Kidney (tissue), 14 donors: ENCODE results near the gene C20orf204. TPM values are rescaled to one million over a fixed set of nuclear protein-coding genes. Genes with fewer than 3 reads are reported as not detected.

Experiments used
- DNase-seq, 5 donors: peaks; one replicate each; pipeline ENCODE4 v3.0.0-alpha.2; 2013 to 2020
- FAIRE-seq: peaks from 2 replicates; lab custom pipeline; 2012; peaks lifted over from hg19 to GRCh38; lab: Jason Lieb, UNC
- H3K27ac ChIP-seq, 2 donors: one replicate each; pipeline ENCODE4 v1.7.0; 2013; ENCODE audit warnings: low read depth in 2 of 2, low read length in 2 of 2, inconsistent platforms in 1 of 2
- H3K27me3 ChIP-seq: one replicate; pipeline ENCODE4 v1.7.1; 2013; ENCODE audit warnings: low read length, inconsistent platforms; ENCODE audit not compliant: control insufficient read depth, insufficient read depth
- H3K36me3 ChIP-seq, 3 donors: one replicate each; pipeline versions ENCODE4 v1.7.0 to v1.7.1; 2013; ENCODE audit warnings: low read length in 3 of 3, control low read depth in 1 of 3, inconsistent platforms in 1 of 3; ENCODE audit not compliant: insufficient read depth in 3 of 3, control insufficient read depth in 2 of 3
- H3K4me1 ChIP-seq, 3 donors: one replicate each; pipeline versions ENCODE4 v1.7.0 to v1.7.1; 2013; ENCODE audit warnings: low read length in 3 of 3, inconsistent platforms in 1 of 3, low read depth in 1 of 3; ENCODE audit not compliant: control insufficient read depth in 2 of 3, insufficient read depth in 2 of 3
- H3K4me3 ChIP-seq, 3 donors: one replicate each; pipeline versions ENCODE4 v1.7.0 to v1.8.1; 2013; ENCODE audit warnings: low read length in 3 of 3, control low read depth in 1 of 3, inconsistent platforms in 1 of 3
- H3K9ac ChIP-seq, 3 donors: one replicate each; pipeline versions ENCODE4 v1.7.0 to v1.7.1; 2013; ENCODE audit warnings: low read length in 3 of 3, control low read depth in 1 of 3, inconsistent platforms in 1 of 3
- H3K9me3 ChIP-seq, 3 donors: one replicate each; pipeline versions ENCODE4 v1.7.0 to v1.7.1; 2013; ENCODE audit warnings: low read length in 3 of 3, control low read depth in 1 of 3, inconsistent platforms in 1 of 3; ENCODE audit not compliant: control insufficient read depth in 2 of 3, insufficient read depth in 1 of 3
- intact Hi-C: fragments of 100-400 bp; cut with DNase I; formaldehyde crosslinking; loops from one replicate; pipeline ENCODE4 v1.11.1; 2022
- polyA plus RNA-seq: library from polyadenylated mRNA; stranded (reverse); fragments of 350-450 nt; fragmentation: Illumina TruSeq; extraction: RNeasy Lipid Tissue Mini Kit (QIAGEN cat#74804); gene quantifications from one replicate; pipeline ENCODE4 v1.2.3, GENCODE V29; 2014; ENCODE audit warnings: low read depth, low replicate concordance; ENCODE audit not compliant: insufficient read depth
- total RNA-seq: library from RNA; stranded (reverse); fragmentation: NEBNext Ultra II Directional; extraction: Animal tissue kit (Norgen Biotek cat#: 25700); gene quantifications from one replicate; pipeline ENCODE4 v1.2.1, GENCODE V29; 2021
- TF ChIP-seq, protein P1 (sequence below): IDR thresholded peaks from 3 replicates; pipeline ENCODE4 v1.5.1; 2012; ENCODE audit warnings: mild to moderate bottlenecking, moderate library complexity, borderline replicate concordance; ENCODE audit not compliant: insufficient read depth; ENCODE audit errors: extremely low read depth
- donor health status: control.
- donor health status: control.
- donor health status: control.
- donor health status: control.
- donor health status: control.
- donor health status: DM: yes; HTN: yes; CAD: no.
- donor health status: Normal renal cell carcinoma (clear cell type).

Gene C20orf204
- total and polyA plus RNA-seq, 2 donors from 2014 or later, result 0.75 to 2.4 TPM

- H3K36me3 ChIP-seq, result no peaks in the 10 kb centered on the region
- TF ChIP-seq, protein P1, sequence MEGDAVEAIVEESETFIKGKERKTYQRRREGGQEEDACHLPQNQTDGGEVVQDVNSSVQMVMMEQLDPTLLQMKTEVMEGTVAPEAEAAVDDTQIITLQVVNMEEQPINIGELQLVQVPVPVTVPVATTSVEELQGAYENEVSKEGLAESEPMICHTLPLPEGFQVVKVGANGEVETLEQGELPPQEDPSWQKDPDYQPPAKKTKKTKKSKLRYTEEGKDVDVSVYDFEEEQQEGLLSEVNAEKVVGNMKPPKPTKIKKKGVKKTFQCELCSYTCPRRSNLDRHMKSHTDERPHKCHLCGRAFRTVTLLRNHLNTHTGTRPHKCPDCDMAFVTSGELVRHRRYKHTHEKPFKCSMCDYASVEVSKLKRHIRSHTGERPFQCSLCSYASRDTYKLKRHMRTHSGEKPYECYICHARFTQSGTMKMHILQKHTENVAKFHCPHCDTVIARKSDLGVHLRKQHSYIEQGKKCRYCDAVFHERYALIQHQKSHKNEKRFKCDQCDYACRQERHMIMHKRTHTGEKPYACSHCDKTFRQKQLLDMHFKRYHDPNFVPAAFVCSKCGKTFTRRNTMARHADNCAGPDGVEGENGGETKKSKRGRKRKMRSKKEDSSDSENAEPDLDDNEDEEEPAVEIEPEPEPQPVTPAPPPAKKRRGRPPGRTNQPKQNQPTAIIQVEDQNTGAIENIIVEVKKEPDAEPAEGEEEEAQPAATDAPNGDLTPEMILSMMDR, result no peak
- no peaks in the 10 kb centered on the region for H3K27me3 ChIP-seq
- intact Hi-C loops, result no loop called here
- no peaks in the 10 kb centered on the region for H3K9me3 ChIP-seq
- no peak overlapping the region for H3K27ac ChIP-seq
- no peak overlapping the region for H3K4me3 ChIP-seq
- FAIRE-seq (no peak), DNase-seq (no peak)
- peaks cover 0 to 12% (median 6%) of the 10 kb centered on the region in 3 donors for H3K4me1 ChIP-seq
- no peak overlapping the region for H3K9ac ChIP-seq
Measured at GRCh38 chr20:64068386-64069208, 32.6 kb downstream of the C20orf204 start.

- Histone ChIP-seq H3K9ac (no peak overlapping the region), H3K4me3 (no peak overlapping the region), H3K27ac (no peak overlapping the region), H3K9me3 (no peaks in the 10 kb centered on the region), H3K4me1 (peaks cover 0 to 6% (median 4%) of the 10 kb centered on the region in 3 donors), H3K27me3 (no peaks in the 10 kb centered on the region), H3K36me3 (no peaks in the 10 kb centered on the region)
- TF ChIP-seq, protein P1, result no peak
- intact Hi-C loops, result no loop called here
- DNase-seq, result no peak
- FAIRE-seq, result no peak
Measured at GRCh38 chr20:64069209-64069613, 33.2 kb downstream of the C20orf204 start.

DNA sequence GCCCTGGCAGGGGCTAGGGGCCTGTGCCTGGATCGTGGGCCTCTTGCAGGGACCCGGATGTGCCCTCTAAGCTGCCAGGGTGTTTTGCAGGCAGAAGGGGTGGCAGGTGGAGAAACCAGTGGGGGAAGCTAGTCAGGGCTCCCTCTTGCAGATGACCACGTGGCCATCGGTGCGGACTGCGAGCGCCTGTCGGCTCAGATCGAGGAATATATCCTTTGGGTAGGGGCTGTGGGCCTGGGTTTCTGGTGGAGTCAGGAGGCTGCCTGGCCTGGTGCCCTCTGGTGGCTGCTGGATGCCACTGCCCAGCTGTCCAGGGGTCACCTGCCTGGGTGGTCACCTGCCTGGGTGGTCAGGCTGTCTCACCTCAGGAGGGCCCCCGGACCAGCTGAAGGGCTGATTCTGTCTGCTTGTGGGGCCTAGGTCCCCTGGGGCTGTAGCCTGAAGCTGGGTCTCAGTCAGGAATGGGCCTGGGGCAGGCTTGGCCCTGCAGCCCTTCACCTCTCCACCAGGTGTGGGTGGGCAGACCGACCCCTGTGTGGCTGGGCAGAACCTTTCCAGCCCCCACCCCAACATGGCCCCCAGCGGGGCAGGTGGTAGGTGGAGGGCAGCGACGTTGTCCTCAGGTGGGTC, 33.7 kb downstream of the C20orf204 start:
- Histone ChIP-seq H3K9ac (no peak overlapping the region), H3K27ac (no peak overlapping the region), H3K9me3 (no peaks in the 10 kb centered on the region), H3K36me3 (no peaks in the 10 kb centered on the region), H3K4me3 (no peak overlapping the region), H3K27me3 (no peaks in the 10 kb centered on the region), H3K4me1 (peaks cover 0 to 4% (median 0%) of the 10 kb centered on the region in 3 donors)
- DNase-seq, result peak in 2 of 5 donors; percentile 62 to 78
- FAIRE-seq, result no peak
- TF ChIP-seq, protein P1, result peak; percentile 42
- intact Hi-C loops, result no loop called here
